H1 (cell line): ENCODE measurements around the gene SBF2.

Experiments
- BRCA1 ChIP-seq: IDR thresholded peaks from 2 replicates; pipeline ENCODE4 v1.6.1; 2012; ENCODE audit warnings: low read depth, low read length, improper control_type of control experiment
- CEBPB ChIP-seq: IDR thresholded peaks from 2 replicates; pipeline ENCODE4 v1.6.1; 2012; ENCODE audit warnings: low read depth, low read length
- CREB1 ChIP-seq: IDR thresholded peaks from 2 replicates; pipeline ENCODE4 v1.6.1; 2012; ENCODE audit warnings: inconsistent platforms
- CTCF ChIP-seq, 3 experiments: IDR thresholded peaks; 1 replicate in 2 of 3; 2 replicates in 1 of 3; pipeline versions ENCODE4 v1.5.1 to v1.6.1; 2011; ENCODE audit warnings: low read length in 3 of 3, mild to moderate bottlenecking in 3 of 3, inconsistent platforms in 2 of 3, low read depth in 1 of 3, moderate library complexity in 1 of 3; ENCODE audit not compliant: insufficient read depth in 1 of 3; ENCODE audit errors: control extremely low read depth in 1 of 3
- EP300 ChIP-seq, 2 experiments: IDR thresholded peaks; 1 replicate in 1 of 2; 2 replicates in 1 of 2; pipeline ENCODE4 v1.6.1; 2011 to 2012; ENCODE audit warnings: low read depth in 2 of 2, low read length in 2 of 2, mild to moderate bottlenecking in 2 of 2, borderline replicate concordance in 1 of 2, inconsistent platforms in 1 of 2, moderate library complexity in 1 of 2
- MAFK ChIP-seq: IDR thresholded peaks from 2 replicates; pipeline ENCODE4 v1.6.1; 2012; ENCODE audit warnings: low read depth, mild to moderate bottlenecking, improper control_type of control experiment, low read length
- MAX ChIP-seq: IDR thresholded peaks from 2 replicates; pipeline ENCODE4 v1.6.1; 2012; ENCODE audit warnings: inconsistent platforms
- POLR2A ChIP-seq, 2 experiments: IDR thresholded peaks; 1 replicate in 1 of 2; 2 replicates in 1 of 2; pipeline ENCODE4 v1.6.1; 2011; ENCODE audit warnings: low read depth in 2 of 2, low read length in 2 of 2, mild to moderate bottlenecking in 2 of 2; ENCODE audit errors: control extremely low read depth in 1 of 2

GRCh38 chr11:9957072-9957471 is 336.9 kb downstream of the SBF2 start:
- no peak for TF ChIP-seq CEBPB
- TF ChIP-seq BRCA1: no peak
- TF ChIP-seq EP300 (IDR thresholded peaks at IDR 0.05; ENCODE audit: borderline replicate concordance in 1 of 2, low read depth in 2 of 2, low read length in 2 of 2): no peak
- TF ChIP-seq CREB1: no peak
- TF ChIP-seq POLR2A (IDR thresholded peaks at IDR 0.05; ENCODE audit: control extremely low read depth in 1 of 2, low read depth in 2 of 2, low read length in 2 of 2): no peak
- no peak for TF ChIP-seq MAFK
- TF ChIP-seq MAX: no peak
- no peak for TF ChIP-seq CTCF (IDR thresholded peaks at IDR 0.05; ENCODE audit: control extremely low read depth in 1 of 3, insufficient read depth in 1 of 3, low read depth in 1 of 3, low read length in 3 of 3)
